AG10803 (cell line): ENCODE measurements around the gene KRTAP26-1.

ENCODE experiments used
- DNase-seq: peaks from one replicate; pipeline ENCODE4 v3.0.0; 2010; ENCODE audit warnings: low read depth
- H3K4me3 ChIP-seq: 2 replicates; pipeline ENCODE4 v1.5.1; 2011; ENCODE audit warnings: mild to moderate bottlenecking, low read length, control low read depth
- CTCF ChIP-seq: conservative IDR thresholded peaks from 2 replicates; pipeline ENCODE4 v1.5.1; 2011; ENCODE audit warnings: mild to moderate bottlenecking, low read length, control low read depth, inconsistent platforms

Gene KRTAP26-1

GRCh38 chr21:30320215-30320614, at the start of gene KRTAP26-1:
TSS of gene KRTAP26-1 (minus strand) at chr21:30320315. CDS start at chr21:30320035, 280 bp downstream.
- no peak within 1 kb of the TSS for H3K4me3 ChIP-seq
- no peak for TF ChIP-seq CTCF
- no peak for DNase-seq

- no peak overlapping the region for H3K4me3 ChIP-seq
- no peak for TF ChIP-seq CTCF
- no peak for DNase-seq
Observed at GRCh38 chr21:30355906-30356305, 35.8 kb upstream of the KRTAP26-1 start.

GRCh38 chr21:30354308-30355005, 34.3 kb upstream of the KRTAP26-1 start:
- no peak overlapping the region for H3K4me3 ChIP-seq
- DNase-seq = no peak
- TF ChIP-seq CTCF = no peak

GRCh38 chr21:30351534-30351933, 31.4 kb upstream of the KRTAP26-1 start:
- TF ChIP-seq CTCF = no peak
- no peak overlapping the region for H3K4me3 ChIP-seq
- no peak for DNase-seq

GRCh38 chr21:30349572-30349971, 29.5 kb upstream of the KRTAP26-1 start:
- no peak for DNase-seq
- TF ChIP-seq CTCF = no peak
- H3K4me3 ChIP-seq = no peak overlapping the region

- DNase-seq = no peak
- no peak for TF ChIP-seq CTCF
- H3K4me3 ChIP-seq = no peak within 1 kb of the TSS
Observed at GRCh38 chr21:30348506-30348905, 28.4 kb upstream of the KRTAP26-1 start, which contains the start of gene KRTAP23-1. TSS of gene KRTAP23-1 (minus strand) at chr21:30348606. CDS start at chr21:30348606, 0 bp downstream.

GRCh38 chr21:30345014-30345413, 24.9 kb upstream of the KRTAP26-1 start:
- H3K4me3 ChIP-seq = no peak overlapping the region
- no peak for DNase-seq
- TF ChIP-seq CTCF = no peak
